Fibroblast of lung (primary cell): ENCODE measurements around the gene DGCR8. TPM values are rescaled to one million over a fixed set of nuclear protein-coding genes. Genes with fewer than 3 reads are reported as not detected.
A peak's percentile ranks its signal among the peaks of the same experiment; 100 is the strongest.

ENCODE experiments used
- DNase-seq, 2 donors: peaks; one replicate each; pipeline versions ENCODE4 v3.0.0 to v3.0.0-alpha.2; 2010; ENCODE audit warnings: low read depth in 2 of 2
- H2AFZ ChIP-seq: 2 replicates; pipeline ENCODE4 v1.5.1; 2012; ENCODE audit warnings: low read length, control low read depth, inconsistent platforms
- H3K27ac ChIP-seq: 2 replicates; pipeline ENCODE4 v1.5.1; 2011; ENCODE audit warnings: low read length, control low read depth; ENCODE audit not compliant: insufficient read depth
- H3K27me3 ChIP-seq: 2 replicates; pipeline ENCODE4 v1.5.1; 2011; ENCODE audit warnings: mild to moderate bottlenecking, low read length; ENCODE audit not compliant: control insufficient read depth, insufficient read depth
- H3K36me3 ChIP-seq: 2 replicates; pipeline ENCODE4 v1.5.1; 2011; ENCODE audit warnings: low read length; ENCODE audit not compliant: control insufficient read depth, insufficient read depth
- H3K4me1 ChIP-seq: 2 replicates; pipeline ENCODE4 v1.5.1; 2011; ENCODE audit warnings: low read length; ENCODE audit not compliant: control insufficient read depth, insufficient read depth; ENCODE audit errors: extremely low read depth
- H3K4me2 ChIP-seq: 2 replicates; pipeline ENCODE4 v1.5.1; 2011; ENCODE audit warnings: low read length, control low read depth; ENCODE audit not compliant: insufficient read depth; ENCODE audit errors: extremely low read depth
- H3K4me3 ChIP-seq, 4 experiments: fragments of 200-600 bp in 1 of 4; sonication (generic) in 1 of 4; replicated peaks in 1 of 4; 2 replicates each; pipeline ENCODE4 v1.5.1; 2011 to 2016; ENCODE audit warnings: low read length in 4 of 4, low read depth in 3 of 4, mild to moderate bottlenecking in 3 of 4, control low read depth in 2 of 4, inconsistent platforms in 1 of 4, mixed read lengths in 1 of 4; ENCODE audit not compliant: insufficient read depth in 1 of 4; ENCODE audit errors: control extremely low read depth in 1 of 4
- H3K79me2 ChIP-seq: 2 replicates; pipeline ENCODE4 v1.5.1; 2012; ENCODE audit warnings: mild to moderate bottlenecking, low read length, inconsistent platforms; ENCODE audit not compliant: control insufficient read depth, insufficient read depth
- H3K9ac ChIP-seq: 2 replicates; pipeline ENCODE4 v1.5.1; 2011; ENCODE audit warnings: mild to moderate bottlenecking, low read length, control low read depth; ENCODE audit not compliant: insufficient read depth
- H3K9me3 ChIP-seq: 2 replicates; pipeline ENCODE4 v1.5.1; 2012; ENCODE audit warnings: low read depth, low read length; ENCODE audit not compliant: control insufficient read depth, insufficient read depth
- H4K20me1 ChIP-seq: 2 replicates; pipeline ENCODE4 v1.5.1; 2011; ENCODE audit warnings: low read length; ENCODE audit not compliant: control insufficient read depth, insufficient read depth; ENCODE audit errors: extremely low read depth
- CTCF ChIP-seq, 2 donors: IDR thresholded peaks in 1 of 2; conservative IDR thresholded peaks in 1 of 2; 1 replicate in 1 of 2; 2 replicates in 1 of 2; pipeline ENCODE4 v1.5.1; 2011 to 2012; ENCODE audit warnings: low read length in 2 of 2, control low read depth in 1 of 2, inconsistent platforms in 1 of 2, low read depth in 1 of 2, mild to moderate bottlenecking in 1 of 2
- EZH2 ChIP-seq: IDR thresholded peaks from 2 replicates; pipeline ENCODE4 v1.5.1; 2012; ENCODE audit warnings: low read length, control low read depth, mild to moderate bottlenecking; ENCODE audit errors: missing control alignments
- polyA plus RNA-seq, 2 donors: library from polyadenylated mRNA; depleted of rRNA in 1 of 2; stranded (reverse) in 1 of 2; unstranded in 1 of 2; fragments of >200 nt; gene quantifications; 2 replicates each; pipeline ENCODE4 v1.2.1, GENCODE V29; 2011 to 2012; ENCODE audit warnings: missing spikeins in 1 of 2
- total RNA-seq: library from RNA; depleted of rRNA; stranded (reverse); fragments of >200 nt; gene quantifications from 2 replicates; pipeline ENCODE4 v1.2.1, GENCODE V29; 2014

DGCR8 gene
- total and polyA plus RNA-seq, 2 donors (not counting 1 experiment from before 2014, with no cell fraction given) = 18.8 to 21.3 TPM

DNA sequence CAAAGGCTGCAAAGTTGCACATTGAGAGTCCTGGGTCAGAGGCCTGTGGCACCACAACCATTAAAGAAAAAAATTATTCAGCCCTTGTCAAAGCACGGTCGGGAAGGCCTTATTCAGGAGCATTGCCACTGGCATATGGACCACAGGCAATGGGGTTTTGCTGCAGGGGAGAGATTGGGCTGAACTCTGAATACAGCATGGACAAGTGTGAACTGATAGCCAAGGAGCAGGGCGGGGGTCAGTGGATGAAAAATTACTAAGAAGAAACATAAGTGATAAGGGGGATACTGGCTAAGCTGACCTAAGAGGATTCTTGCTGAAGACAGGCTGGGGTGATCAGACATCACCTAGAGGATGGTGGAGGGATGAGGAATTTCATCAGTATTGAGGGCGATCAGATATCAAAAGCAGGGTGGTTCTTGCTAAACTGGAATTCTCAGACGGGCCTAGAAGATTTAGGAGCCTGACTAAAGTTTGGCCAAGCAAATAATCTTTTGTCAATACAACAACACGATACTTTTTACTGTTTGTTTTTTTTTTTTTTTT lies 3.3 kb upstream of the DGCR8 start:
- H3K27me3 ChIP-seq = no peaks in the 10 kb centered on the region
- no peak overlapping the region for H2AFZ ChIP-seq
- no peak overlapping the region for H3K4me3 ChIP-seq
- H3K27ac ChIP-seq = no peak overlapping the region
- no peaks in the 10 kb centered on the region for H3K9me3 ChIP-seq
- no peaks in the 10 kb centered on the region for H3K36me3 ChIP-seq
- no peak for DNase-seq
- H3K4me1 ChIP-seq = no peaks in the 10 kb centered on the region
- TF ChIP-seq EZH2 = no peak
- H3K79me2 ChIP-seq = peaks cover 13% of the 10 kb centered on the region
- H3K4me2 ChIP-seq = no peak overlapping the region
- H4K20me1 ChIP-seq = no peaks in the 10 kb centered on the region
- no peak overlapping the region for H3K9ac ChIP-seq

GRCh38 chr22:20080445-20080775 lies 369 bp downstream of the DGCR8 start:
- peaks cover 4% of the 10 kb centered on the region for H3K36me3 ChIP-seq
- H3K27me3 ChIP-seq = no peaks in the 10 kb centered on the region
- TF ChIP-seq CTCF (conservative IDR thresholded peaks at IDR 0.05 in 1 of 2, IDR thresholded peaks at IDR 0.05 in 1 of 2; ENCODE audit: low read depth in 1 of 2, low read length in 2 of 2) (no peak), EZH2 (no peak)
- peaks cover 50% of the 10 kb centered on the region for H3K79me2 ChIP-seq
- H3K27ac ChIP-seq = peak overlapping the region; percentile 80
- DNase-seq = peak; percentile 47 to 50
- H4K20me1 ChIP-seq = no peaks in the 10 kb centered on the region
- peak overlapping the region; percentile 71 to 83 (median 80) for H3K4me3 ChIP-seq
- H3K4me2 ChIP-seq = peak overlapping the region; percentile 90
- peak overlapping the region; percentile 12 for H2AFZ ChIP-seq
- no peaks in the 10 kb centered on the region for H3K9me3 ChIP-seq
- peak overlapping the region; percentile 83 for H3K9ac ChIP-seq
- peaks cover 6% of the 10 kb centered on the region for H3K4me1 ChIP-seq

DNA sequence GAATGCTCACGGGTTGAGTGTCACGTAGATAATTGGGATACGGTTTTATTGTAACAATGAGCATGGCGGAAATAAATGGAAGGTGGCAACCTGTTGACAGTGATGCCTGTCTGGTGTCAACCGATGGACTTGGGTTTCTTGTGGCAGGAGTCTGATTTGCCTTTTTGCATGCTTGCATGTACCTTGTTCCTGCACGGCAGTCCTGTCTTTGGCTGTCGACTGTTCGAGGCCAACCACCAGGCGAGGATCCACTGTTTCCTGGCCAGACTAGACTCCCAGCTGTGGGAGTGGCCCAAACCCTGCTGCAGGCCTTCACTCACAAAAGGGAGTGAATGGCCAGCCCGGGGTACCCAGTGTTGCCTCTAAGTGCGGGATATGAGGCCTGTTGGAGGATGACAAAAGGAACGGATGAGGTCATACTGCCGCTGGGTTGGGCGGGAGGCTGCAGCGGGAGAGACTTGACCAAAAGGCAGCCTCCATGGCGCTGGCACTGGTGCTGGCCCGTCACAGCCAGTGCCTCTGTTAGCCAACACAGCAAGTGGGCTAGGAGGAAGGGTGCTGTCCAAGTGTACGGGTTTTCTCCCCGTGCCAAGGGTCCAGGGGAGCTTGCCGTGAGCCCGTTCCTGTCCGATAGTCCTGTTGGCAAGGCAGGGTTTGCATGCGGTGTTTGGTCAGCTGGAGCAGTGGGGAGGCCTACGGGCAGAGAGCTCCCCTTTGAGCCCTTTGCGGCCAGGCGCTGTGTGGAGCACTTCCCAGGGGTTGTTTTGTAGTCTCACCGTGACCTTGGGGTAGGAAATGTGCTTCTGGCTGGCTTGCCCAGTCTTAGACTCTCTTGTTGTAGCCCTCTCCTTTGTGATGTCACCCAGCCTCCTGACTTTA lies 974 bp downstream of the DGCR8 start:
- H3K9ac ChIP-seq = peak overlapping the region; percentile 83
- DNase-seq = peak; percentile 57 to 74
- H3K4me2 ChIP-seq = peak overlapping the region; percentile 90
- no peaks in the 10 kb centered on the region for H3K9me3 ChIP-seq
- no peaks in the 10 kb centered on the region for H3K27me3 ChIP-seq
- peak overlapping the region; percentile 71 to 83 (median 80) for H3K4me3 ChIP-seq
- peak overlapping the region; percentile 12 for H2AFZ ChIP-seq
- H3K79me2 ChIP-seq = peaks cover 56% of the 10 kb centered on the region
- peak overlapping the region; percentile 80 for H3K27ac ChIP-seq
- no peaks in the 10 kb centered on the region for H4K20me1 ChIP-seq
- peaks cover 6% of the 10 kb centered on the region for H3K36me3 ChIP-seq
- peaks cover 6% of the 10 kb centered on the region for H3K4me1 ChIP-seq
- no peak for TF ChIP-seq EZH2
- no peak for TF ChIP-seq CTCF (conservative IDR thresholded peaks at IDR 0.05 in 1 of 2, IDR thresholded peaks at IDR 0.05 in 1 of 2; ENCODE audit: low read depth in 1 of 2, low read length in 2 of 2)
